A549 (cell line): ENCODE measurements around the gene HSPBAP1. TPM values are rescaled to one million over a fixed set of nuclear protein-coding genes. Genes with fewer than 3 reads are reported as not detected.

Experiments used
- ATAC-seq, 2 experiments: fragments of 200-7000 bp in 1 of 2; fragments of >200 bp in 1 of 2; cut with Nextera tagmentation in 1 of 2; cut with Tn5 transposase in 1 of 2; 3 replicates each; pipeline versions ENCODE4 v1.8.0 to v1.9.1; 2018 to 2020; ENCODE audit warnings: mild to moderate bottlenecking in 1 of 2, moderate library complexity in 1 of 2
- CTCF ChIA-PET: fragments of 300-600 bp; sonication (Branson Sonifier 250); formaldehyde crosslinking; extraction: SDS; loops from one replicate; lab custom pipeline; 2021; ENCODE audit warnings: antibody characterized with exemption, inconsistent platforms; lab: Yijun Ruan, JAX
- POLR2A ChIA-PET: fragments of 350-600 bp; formaldehyde crosslinking; extraction: SDS; loops from one replicate; lab custom pipeline; 2021; ENCODE audit warnings: antibody characterized with exemption, inconsistent platforms; lab: Yijun Ruan, JAX
- DNase-seq, 2 experiments: peaks; one replicate each; pipeline versions ENCODE4 v3.0.0 to v3.0.0-alpha.2; 2011 to 2016; ENCODE audit warnings: low read depth in 1 of 2, low spot score in 1 of 2
- FAIRE-seq: peaks from 2 replicates; lab custom pipeline; 2011; peaks lifted over from hg19 to GRCh38; lab: Jason Lieb, UNC
- H3K27ac ChIP-seq, 2 experiments: fragments of >200 bp; sonication (Bioruptor Twin); formaldehyde crosslinking; 3 replicates each; pipeline ENCODE4 v1.5.1; 2016 to 2017
- H3K4me1 ChIP-seq: fragments of >200 bp; sonication (Bioruptor Twin); formaldehyde crosslinking; 3 replicates; pipeline ENCODE4 v1.6.1; 2016
- H3K4me2 ChIP-seq: fragments of >200 bp; sonication (Bioruptor Twin); formaldehyde crosslinking; 3 replicates; pipeline ENCODE4 v1.6.1; 2016
- H3K4me3 ChIP-seq: fragments of >200 bp; sonication (Bioruptor Twin); formaldehyde crosslinking; 3 replicates; pipeline ENCODE4 v1.5.1; 2016
- H3K9me3 ChIP-seq: fragments of >200 bp; sonication (Bioruptor Twin); formaldehyde crosslinking; 3 replicates; pipeline ENCODE4 v1.6.1; 2016
- CBX8 ChIP-seq: fragments of 200-600 bp; sonication (generic); IDR thresholded peaks from 2 replicates; pipeline ENCODE4 v1.6.1; 2016
- CHD2 ChIP-seq: fragments of 150-350 bp; IDR thresholded peaks from 2 replicates; pipeline ENCODE4 v1.6.1; 2014; ENCODE audit warnings: low read length; ENCODE audit not compliant: partially characterized antibody
- CHD4 ChIP-seq: fragments of 200-600 bp; sonication (generic); IDR thresholded peaks from 2 replicates; pipeline ENCODE4 v1.6.1; 2016; ENCODE audit warnings: antibody characterized with exemption, mild to moderate bottlenecking, borderline replicate concordance
- EP300 ChIP-seq, 2 experiments: fragments of >200 bp; sonication (Bioruptor Twin); formaldehyde crosslinking; IDR thresholded peaks; 2 replicates in 1 of 2; 3 replicates in 1 of 2; pipeline ENCODE4 v1.6.1; 2016 to 2017
- FOSL2 ChIP-seq, 2 experiments: fragments of 450-650 bp in 1 of 2; fragments of >200 bp in 1 of 2; sonication (Bioruptor Twin) in 1 of 2; formaldehyde crosslinking; IDR thresholded peaks; 2 replicates each; pipeline versions ENCODE4 v1.5.0 to v1.6.1; 2016 to 2020; ENCODE audit warnings: mild to moderate bottlenecking in 1 of 2, moderate library complexity in 1 of 2
- FOXS1 ChIP-seq: fragments of 250-450 bp; sonication (Bioruptor Pico); IDR thresholded peaks from 2 replicates; pipeline ENCODE4 v1.5.0; 2020; ENCODE audit warnings: mild to moderate bottlenecking, moderate library complexity
- GATA3 ChIP-seq: IDR thresholded peaks from 2 replicates; pipeline ENCODE4 v1.6.1; 2012; ENCODE audit warnings: borderline replicate concordance
- HDAC2 ChIP-seq: fragments of 200-600 bp; sonication (generic); IDR thresholded peaks from 2 replicates; pipeline ENCODE4 v1.6.1; 2016
- HES2 ChIP-seq: fragments of >200 bp; sonication (Bioruptor Twin); formaldehyde crosslinking; IDR thresholded peaks from 2 replicates; pipeline ENCODE4 v1.6.1; 2016
- HEYL ChIP-seq: fragments of 250-450 bp; sonication (Bioruptor Pico); IDR thresholded peaks from 2 replicates; pipeline ENCODE4 v1.8.0; 2021; ENCODE audit warnings: mild to moderate bottlenecking, moderate library complexity
- JUN ChIP-seq, 2 experiments: fragments of >200 bp; sonication (Bioruptor Twin); formaldehyde crosslinking; IDR thresholded peaks; 2 replicates in 1 of 2; 3 replicates in 1 of 2; pipeline ENCODE4 v1.6.1; 2016 to 2017
- JUNB ChIP-seq: fragments of >200 bp; sonication (Bioruptor Twin); formaldehyde crosslinking; IDR thresholded peaks from 2 replicates; pipeline ENCODE4 v1.6.1; 2016
- KDM1A ChIP-seq: fragments of 200-600 bp; sonication (generic); IDR thresholded peaks from 2 replicates; pipeline ENCODE4 v1.6.1; 2016; ENCODE audit warnings: low read depth, mild to moderate bottlenecking
- KDM5A ChIP-seq: fragments of 200-600 bp; sonication (generic); IDR thresholded peaks from 2 replicates; pipeline ENCODE4 v1.6.1; 2016; ENCODE audit warnings: antibody characterized with exemption, mild to moderate bottlenecking
- NPAS2 ChIP-seq: fragments of 250-450 bp; sonication (Bioruptor Pico); IDR thresholded peaks from 2 replicates; pipeline ENCODE4 v1.8.0; 2022; ENCODE audit warnings: mild to moderate bottlenecking, moderate library complexity, borderline replicate concordance
- NR3C1 ChIP-seq: fragments of >200 bp; sonication (Bioruptor Twin); formaldehyde crosslinking; IDR thresholded peaks from 3 replicates; pipeline ENCODE4 v1.6.1; 2017
- PHF8 ChIP-seq: fragments of 200-600 bp; sonication (generic); IDR thresholded peaks from 2 replicates; pipeline ENCODE4 v1.6.1; 2016; ENCODE audit warnings: low read depth, mild to moderate bottlenecking, antibody characterized with exemption, moderate library complexity, borderline replicate concordance
- POLR2A ChIP-seq: IDR thresholded peaks from 2 replicates; pipeline ENCODE4 v1.6.1; 2012; ENCODE audit warnings: mild to moderate bottlenecking, low read length
- RFX5 ChIP-seq: fragments of 450-650 bp; IDR thresholded peaks from 2 replicates; pipeline ENCODE4 v1.7.1; 2014; ENCODE audit warnings: antibody characterized with exemption, mild to moderate bottlenecking, moderate library complexity
- SMC3 ChIP-seq: fragments of >200 bp; sonication (Bioruptor Twin); formaldehyde crosslinking; IDR thresholded peaks from 3 replicates; pipeline ENCODE4 v1.6.1; 2018; ENCODE audit warnings: inconsistent platforms
- TFCP2L1 ChIP-seq: fragments of 250-450 bp; sonication (Bioruptor Pico); IDR thresholded peaks from 2 replicates; pipeline ENCODE4 v1.5.0; 2021; ENCODE audit warnings: mild to moderate bottlenecking
- USF2 ChIP-seq: fragments of 450-650 bp; IDR thresholded peaks from 2 replicates; pipeline ENCODE4 v1.6.1; 2014; ENCODE audit warnings: antibody characterized with exemption
- ZC3H11A ChIP-seq: fragments of 450-650 bp; IDR thresholded peaks from 2 replicates; pipeline ENCODE4 v1.6.1; 2014; ENCODE audit warnings: antibody characterized with exemption, mild to moderate bottlenecking
- WGBS: methylation state at CpG from one replicate; pipeline ENCODE4 v1.1.6; 2017; ENCODE audit errors: missing lambda C conversion rate; 5-methylcytosine and 5-hydroxymethylcytosine counted together
- polyA plus RNA-seq, 4 experiments: library from polyadenylated mRNA; depleted of rRNA in 3 of 4; stranded (reverse); fragments of >200 nt; fragmentation: RNase III in 1 of 4; extraction: RNeasy Plus Mini Kit Qiagen cat#74134 plus additional on column Dnase treatment in 1 of 4; gene quantifications; 2 replicates in 3 of 4; 3 replicates in 1 of 4; pipeline ENCODE4 v1.2.3, GENCODE V29; 2011 to 2017
- TF ChIP-seq, protein P1 (sequence below): fragments of >200 bp; sonication (Bioruptor Twin); formaldehyde crosslinking; IDR thresholded peaks from 3 replicates; pipeline ENCODE4 v1.6.1; 2016
- TF ChIP-seq, protein P2 (sequence below): IDR thresholded peaks from 2 replicates; pipeline ENCODE4 v1.6.1; 2012; ENCODE audit warnings: low read depth, borderline replicate concordance
- TF ChIP-seq, protein P3 (sequence below): IDR thresholded peaks from 2 replicates; pipeline ENCODE4 v1.6.1; 2012

Gene HSPBAP1
- polyA plus RNA-seq, 2 of the 4 experiments (the other 2 are of a cell fraction) = 6.3 to 9.2 TPM

DNA sequence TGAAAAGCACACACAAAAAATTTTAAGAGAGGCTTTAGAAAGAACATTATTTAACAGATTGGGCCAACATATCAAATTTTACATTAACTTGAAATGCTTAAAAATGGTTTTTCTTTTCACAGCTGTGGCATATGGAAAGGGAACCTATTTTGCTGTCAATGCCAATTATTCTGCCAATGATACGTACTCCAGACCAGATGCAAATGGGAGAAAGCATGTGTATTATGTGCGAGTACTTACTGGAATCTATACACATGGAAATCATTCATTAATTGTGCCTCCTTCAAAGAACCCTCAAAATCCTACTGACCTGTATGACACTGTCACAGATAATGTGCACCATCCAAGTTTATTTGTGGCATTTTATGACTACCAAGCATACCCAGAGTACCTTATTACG lies 65.4 kb downstream of the HSPBAP1 start:
- Histone ChIP-seq H3K4me3 (no peak overlapping the region), H3K9me3 (no peaks in the 10 kb centered on the region), H3K4me1 (peaks cover 11% of the 10 kb centered on the region), H3K4me2 (no peak overlapping the region), H3K27ac (no peak overlapping the region)
- TF ChIP-seq, protein P1, sequence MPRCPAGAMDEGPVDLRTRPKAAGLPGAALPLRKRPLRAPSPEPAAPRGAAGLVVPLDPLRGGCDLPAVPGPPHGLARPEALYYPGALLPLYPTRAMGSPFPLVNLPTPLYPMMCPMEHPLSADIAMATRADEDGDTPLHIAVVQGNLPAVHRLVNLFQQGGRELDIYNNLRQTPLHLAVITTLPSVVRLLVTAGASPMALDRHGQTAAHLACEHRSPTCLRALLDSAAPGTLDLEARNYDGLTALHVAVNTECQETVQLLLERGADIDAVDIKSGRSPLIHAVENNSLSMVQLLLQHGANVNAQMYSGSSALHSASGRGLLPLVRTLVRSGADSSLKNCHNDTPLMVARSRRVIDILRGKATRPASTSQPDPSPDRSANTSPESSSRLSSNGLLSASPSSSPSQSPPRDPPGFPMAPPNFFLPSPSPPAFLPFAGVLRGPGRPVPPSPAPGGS = no peak
- TF ChIP-seq FOSL2 (IDR thresholded peaks at IDR 0.05) (no peak), FOSL2 (CRISPR knock-in tag; IDR thresholded peaks at IDR 0.05) (no peak), GATA3 (no peak), NPAS2 (CRISPR knock-in tag) (no peak), NR3C1 (no peak), CHD4 (no peak), ZC3H11A (no peak), HES2 (no peak), HDAC2 (no peak), POLR2A (no peak), KDM1A (no peak), KDM5A (no peak), CHD2 (no peak), USF2 (no peak), SMC3 (no peak)
- ChIA-PET CTCF (interaction anchor here (1.2 to 1.5 kb wide), 2 partner anchors 11 to 27 kb away, joined by 3 to 4 read pairs; no protein-coding TSS in a partner anchor), POLR2A (no interaction called here)
- no peak for DNase-seq
- FAIRE-seq = no peak
- no peak for ATAC-seq
- 84% methylated on average over 3 of the region's 3 CpGs for WGBS

DNA sequence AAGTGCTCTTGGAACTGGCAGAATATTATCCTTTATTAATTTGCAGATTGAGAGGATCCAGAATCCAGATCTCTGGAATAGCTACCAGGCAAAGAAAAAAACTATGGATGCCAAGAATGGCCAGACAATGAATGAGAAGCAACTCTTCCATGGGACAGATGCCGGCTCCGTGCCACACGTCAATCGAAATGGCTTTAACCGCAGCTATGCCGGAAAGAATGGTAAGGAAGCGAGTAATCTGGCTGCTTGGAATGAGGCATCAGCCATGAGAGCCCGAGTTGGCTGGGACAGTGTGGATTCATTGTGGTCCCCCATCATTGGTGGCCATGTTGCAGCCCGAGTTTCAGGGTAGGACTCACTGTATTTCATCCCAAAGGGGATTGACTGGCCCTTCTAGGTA lies 65.9 kb downstream of the HSPBAP1 start:
- ATAC-seq = no peak
- WGBS = 88% methylated on average over 9 of the region's 9 CpGs
- no peak for FAIRE-seq

GRCh38 chr3:122727294-122727693 lies 66.3 kb downstream of the HSPBAP1 start:
- TF ChIP-seq RFX5 (no peak), CBX8 (no peak), ZC3H11A (no peak), JUN (IDR thresholded peaks at IDR 0.05) (no peak), NR3C1 (no peak), CHD4 (no peak), FOSL2 (IDR thresholded peaks at IDR 0.05) (no peak), FOSL2 (CRISPR knock-in tag; IDR thresholded peaks at IDR 0.05) (no peak), EP300 (IDR thresholded peaks at IDR 0.05) (no peak), USF2 (no peak), JUNB (no peak), KDM5A (no peak), HES2 (no peak), TFCP2L1 (no peak), PHF8 (no peak)
- TF ChIP-seq, protein P2, sequence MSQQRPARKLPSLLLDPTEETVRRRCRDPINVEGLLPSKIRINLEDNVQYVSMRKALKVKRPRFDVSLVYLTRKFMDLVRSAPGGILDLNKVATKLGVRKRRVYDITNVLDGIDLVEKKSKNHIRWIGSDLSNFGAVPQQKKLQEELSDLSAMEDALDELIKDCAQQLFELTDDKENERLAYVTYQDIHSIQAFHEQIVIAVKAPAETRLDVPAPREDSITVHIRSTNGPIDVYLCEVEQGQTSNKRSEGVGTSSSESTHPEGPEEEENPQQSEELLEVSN = no peak
- TF ChIP-seq, protein P3, sequence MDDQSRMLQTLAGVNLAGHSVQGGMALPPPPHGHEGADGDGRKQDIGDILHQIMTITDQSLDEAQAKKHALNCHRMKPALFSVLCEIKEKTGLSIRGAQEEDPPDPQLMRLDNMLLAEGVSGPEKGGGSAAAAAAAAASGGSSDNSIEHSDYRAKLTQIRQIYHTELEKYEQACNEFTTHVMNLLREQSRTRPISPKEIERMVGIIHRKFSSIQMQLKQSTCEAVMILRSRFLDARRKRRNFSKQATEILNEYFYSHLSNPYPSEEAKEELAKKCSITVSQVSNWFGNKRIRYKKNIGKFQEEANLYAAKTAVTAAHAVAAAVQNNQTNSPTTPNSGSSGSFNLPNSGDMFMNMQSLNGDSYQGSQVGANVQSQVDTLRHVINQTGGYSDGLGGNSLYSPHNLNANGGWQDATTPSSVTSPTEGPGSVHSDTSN = no peak
- DNase-seq (no peak), FAIRE-seq (no peak), ATAC-seq (no peak)
- H3K9me3 ChIP-seq = no peaks in the 10 kb centered on the region
- ChIA-PET POLR2A (no interaction called here), CTCF (interaction anchor here (1.2 to 1.5 kb wide), 2 partner anchors 10 to 28 kb away, joined by 3 to 4 read pairs; no protein-coding TSS in a partner anchor)
- H3K4me3 ChIP-seq = no peak overlapping the region
- H3K4me2 ChIP-seq = no peak overlapping the region
- 90% methylated on average over 3 of the region's 3 CpGs for WGBS
- no peak overlapping the region for H3K27ac ChIP-seq
- peaks cover 9% of the 10 kb centered on the region for H3K4me1 ChIP-seq

More for the DNA sequence above, 65.9 kb downstream of the HSPBAP1 start:
- ChIA-PET CTCF (interaction anchor here (1.2 to 1.5 kb wide), 2 partner anchors 11 to 27 kb away, joined by 3 to 4 read pairs; no protein-coding TSS in a partner anchor), POLR2A (no interaction called here)
- TF ChIP-seq SMC3 = no peak
- no peak for TF ChIP-seq HEYL
- TF ChIP-seq FOXS1 = no peak
- no peak overlapping the region for H3K4me3 ChIP-seq
- H3K4me2 ChIP-seq = no peak overlapping the region
- no peaks in the 10 kb centered on the region for H3K9me3 ChIP-seq
- DNase-seq = no peak
- H3K4me1 ChIP-seq = peaks cover 11% of the 10 kb centered on the region
- no peak overlapping the region for H3K27ac ChIP-seq
